ENCODE results near the gene AK5.
"Not testable (repeated sequence)": the region's sequence is repeated elsewhere in the genome, so short reads cannot be mapped to it uniquely, and the experiment has no call there.

Gene AK5

DNA sequence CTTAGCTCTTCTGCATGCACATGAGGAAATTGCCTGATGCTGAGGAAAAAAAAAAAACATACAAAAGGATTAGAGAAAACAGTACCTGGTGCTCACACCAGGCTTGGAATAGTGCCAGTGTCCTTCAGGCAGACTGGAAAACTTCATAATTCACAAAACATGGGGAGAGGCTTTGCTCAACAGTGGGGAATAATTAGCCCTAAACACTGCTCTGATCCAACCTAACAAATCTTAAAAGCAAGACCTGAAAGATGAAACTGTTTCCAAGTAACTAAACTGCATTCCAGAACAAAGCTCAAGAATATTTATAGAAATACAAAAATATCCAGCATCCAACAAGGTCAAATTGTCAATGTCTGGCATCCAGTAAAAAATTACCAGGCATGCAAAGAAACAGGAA, 124.8 kb downstream of the AK5 start:
- peak; percentile 78 for DNase-seq

DNA sequence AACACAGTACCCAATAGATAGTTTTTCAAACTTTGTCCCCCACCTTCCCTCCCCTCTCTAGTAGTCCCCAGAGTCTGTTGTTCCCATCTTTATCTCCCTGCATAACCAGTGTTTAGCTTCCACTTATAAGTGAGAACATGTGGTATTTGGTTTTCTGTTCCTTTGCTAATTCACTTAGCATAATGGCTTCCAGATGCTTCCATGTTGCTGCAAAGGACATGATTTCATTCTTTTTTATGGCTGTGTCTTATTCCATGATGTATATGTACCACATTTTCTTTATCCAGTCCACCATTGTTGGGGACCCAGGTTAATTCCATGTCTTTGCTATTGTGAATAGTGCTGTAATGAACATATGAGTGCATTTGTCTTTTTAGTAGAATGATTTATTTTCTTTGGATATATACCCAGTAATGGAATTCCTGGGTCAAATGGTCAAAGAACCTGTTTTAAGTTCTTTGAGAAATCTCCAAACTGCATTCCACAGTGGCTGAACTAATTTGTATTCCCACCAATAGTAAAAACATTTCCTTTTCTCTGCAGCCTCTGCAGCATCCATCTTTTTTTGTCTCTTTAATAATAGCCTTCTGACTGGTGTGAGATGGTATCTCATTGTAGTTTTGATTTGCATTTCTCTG, 126.0 kb downstream of the AK5 start:
- no peak for DNase-seq

- DNase-seq = not testable (repeated sequence)
Measured at GRCh38 chr1:77408933-77409332, 127.1 kb downstream of the AK5 start.

DNA sequence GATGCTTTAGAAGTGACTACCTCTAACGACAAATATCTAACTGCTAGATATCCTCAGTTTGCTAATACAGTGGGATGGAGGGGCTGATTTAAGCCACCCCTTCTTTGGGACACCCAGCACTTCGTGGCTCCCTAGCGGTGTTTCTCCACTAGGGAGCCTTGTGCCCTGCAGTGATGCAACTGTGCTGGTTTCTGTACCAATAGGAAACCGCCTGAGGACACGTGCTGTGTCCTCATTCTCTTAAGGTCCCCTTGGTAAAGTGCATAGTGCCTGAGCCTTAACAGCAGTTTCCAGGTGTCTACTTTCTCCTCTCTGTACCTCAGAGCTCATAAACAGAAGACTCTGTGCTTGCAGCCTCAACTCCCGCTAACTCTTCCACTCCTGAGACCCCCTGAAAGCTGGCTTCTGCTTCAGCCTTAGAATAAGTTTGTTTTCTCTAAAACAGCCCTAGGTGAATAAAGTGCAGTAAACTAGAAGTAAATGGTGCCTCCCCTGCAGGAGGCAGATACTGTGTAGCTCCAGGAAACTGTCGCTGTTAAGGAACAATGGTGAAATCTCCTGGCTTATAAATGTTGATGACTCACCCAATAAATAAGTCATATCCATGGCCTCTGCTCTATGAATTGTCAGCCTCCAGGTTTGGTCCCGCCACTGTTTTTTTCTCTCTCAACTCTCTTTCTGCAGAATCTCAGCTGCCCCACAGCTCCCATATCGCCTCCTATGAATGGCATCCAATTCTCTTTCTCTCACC, 130.4 kb downstream of the AK5 start:
- no peak for DNase-seq

- no peak for DNase-seq
Measured at GRCh38 chr1:77412820-77413530, 131.2 kb downstream of the AK5 start.

DNA sequence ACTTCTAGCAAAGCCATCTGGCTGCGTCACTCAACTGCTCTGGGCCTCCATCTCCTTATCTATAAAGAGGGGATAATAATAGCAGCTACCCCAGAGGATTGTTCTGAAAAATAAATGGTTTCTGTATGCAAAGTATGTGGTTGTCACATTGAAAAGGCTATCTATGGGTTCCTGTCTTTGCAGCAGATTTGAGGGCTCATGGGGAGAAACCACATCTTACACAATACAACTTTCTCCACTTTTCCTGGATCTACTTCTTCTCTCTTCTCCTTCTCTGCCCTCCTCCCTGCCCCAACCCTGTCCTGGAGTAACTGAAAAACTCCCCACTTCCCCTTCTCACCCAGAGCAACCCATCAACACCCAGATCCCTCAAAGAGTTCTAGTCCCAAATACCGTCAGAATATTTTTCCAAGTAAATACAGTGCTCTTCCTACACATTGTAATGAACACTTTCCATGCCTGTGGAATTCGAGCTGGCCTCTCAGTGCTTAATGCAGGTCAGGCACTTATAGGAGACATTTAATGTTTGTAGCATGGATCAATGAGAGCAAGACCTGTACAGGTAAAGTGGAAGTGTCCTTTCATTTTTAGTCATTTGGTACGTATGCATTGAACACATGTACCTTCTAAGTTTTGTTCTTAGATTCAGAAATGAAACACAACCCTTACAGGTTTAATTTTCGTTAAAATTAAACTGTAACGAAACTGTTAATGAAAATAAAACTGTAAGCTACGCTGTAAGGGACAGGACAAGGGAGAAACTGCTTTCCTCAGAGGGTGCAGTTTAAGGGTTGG, 131.9 kb downstream of the AK5 start:
- DNase-seq = no peak

DNA sequence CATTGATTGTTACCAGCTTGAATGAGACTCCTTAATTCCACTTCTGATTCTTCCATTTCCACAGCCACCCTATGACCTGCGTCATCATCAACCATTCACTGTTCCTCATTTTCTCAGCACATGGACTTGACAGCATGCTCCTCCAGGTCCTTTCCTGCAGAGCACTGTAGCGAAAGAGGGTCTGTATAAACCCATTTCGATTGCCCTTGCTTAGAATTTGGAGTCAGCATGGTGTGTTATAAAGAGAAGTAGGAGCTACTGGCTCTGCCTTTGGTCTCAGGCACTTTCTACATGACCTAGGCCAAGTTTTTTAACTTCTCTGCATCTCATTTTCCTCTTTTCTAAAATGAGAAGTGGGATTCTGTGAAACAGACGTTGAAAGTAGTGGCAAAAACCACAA, 133.8 kb downstream of the AK5 start:
- no peak for DNase-seq

DNA sequence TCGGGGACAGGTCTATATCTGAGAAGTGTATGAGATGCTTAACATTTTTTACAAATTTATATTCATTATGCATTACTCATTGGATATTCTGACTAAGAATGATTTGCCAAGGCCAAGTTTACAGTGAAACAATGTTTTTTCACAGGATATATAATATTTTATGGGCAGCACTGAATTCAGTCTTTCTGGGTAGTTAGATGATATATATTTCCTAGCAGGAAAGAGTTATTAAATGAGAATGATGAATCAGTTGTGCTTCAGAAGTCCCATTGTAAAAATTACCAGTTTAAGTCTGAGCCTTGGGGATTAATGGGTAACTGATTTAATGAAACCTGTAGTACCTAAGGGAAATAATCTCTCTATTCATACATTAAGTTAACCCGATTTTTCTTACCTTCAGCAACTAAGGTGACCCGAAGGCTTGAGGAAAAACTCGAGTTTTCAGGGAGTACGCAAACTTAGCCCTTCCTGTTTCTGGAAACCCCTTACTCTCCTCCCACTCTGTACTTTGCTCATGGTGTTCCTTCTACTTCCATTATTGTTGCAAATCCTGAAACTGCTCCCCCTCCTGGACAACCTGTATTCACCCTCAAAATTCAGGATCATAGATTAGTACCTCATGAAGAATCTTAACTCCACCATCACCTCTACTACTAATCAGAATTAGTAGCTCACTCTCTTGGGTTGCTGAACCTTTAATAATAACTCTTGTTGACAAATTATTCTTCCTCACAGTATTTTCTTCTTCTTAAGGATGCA, 135.1 kb downstream of the AK5 start:
- no peak for DNase-seq

GRCh38 chr1:77418055-77418454, 136.2 kb downstream of the AK5 start:
- not testable (repeated sequence) for DNase-seq

- DNase-seq = no peak
Measured at GRCh38 chr1:77421504-77422233, 139.8 kb downstream of the AK5 start.

GRCh38 chr1:77424236-77424635, 142.4 kb downstream of the AK5 start:
- DNase-seq = no peak

DNA sequence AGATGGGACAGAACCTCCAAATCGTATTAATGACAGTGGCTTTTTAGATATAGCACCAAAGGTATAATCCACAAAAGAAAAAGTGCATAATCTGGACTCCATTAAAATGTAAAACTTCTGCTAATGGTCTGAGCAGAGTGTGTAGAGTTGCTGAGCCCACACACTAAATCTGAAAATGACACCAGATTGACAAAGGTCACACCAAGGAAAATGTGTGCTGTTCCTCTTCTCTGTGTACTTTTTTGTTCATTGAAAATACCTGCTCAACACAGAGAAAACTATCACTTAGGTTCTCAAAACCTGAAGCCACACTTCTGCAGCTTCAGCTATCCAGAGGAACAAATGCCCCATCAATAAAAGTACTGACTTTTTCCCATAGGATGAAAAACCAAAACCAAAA, 146.2 kb downstream of the AK5 start:
- no peak for DNase-seq

DNA sequence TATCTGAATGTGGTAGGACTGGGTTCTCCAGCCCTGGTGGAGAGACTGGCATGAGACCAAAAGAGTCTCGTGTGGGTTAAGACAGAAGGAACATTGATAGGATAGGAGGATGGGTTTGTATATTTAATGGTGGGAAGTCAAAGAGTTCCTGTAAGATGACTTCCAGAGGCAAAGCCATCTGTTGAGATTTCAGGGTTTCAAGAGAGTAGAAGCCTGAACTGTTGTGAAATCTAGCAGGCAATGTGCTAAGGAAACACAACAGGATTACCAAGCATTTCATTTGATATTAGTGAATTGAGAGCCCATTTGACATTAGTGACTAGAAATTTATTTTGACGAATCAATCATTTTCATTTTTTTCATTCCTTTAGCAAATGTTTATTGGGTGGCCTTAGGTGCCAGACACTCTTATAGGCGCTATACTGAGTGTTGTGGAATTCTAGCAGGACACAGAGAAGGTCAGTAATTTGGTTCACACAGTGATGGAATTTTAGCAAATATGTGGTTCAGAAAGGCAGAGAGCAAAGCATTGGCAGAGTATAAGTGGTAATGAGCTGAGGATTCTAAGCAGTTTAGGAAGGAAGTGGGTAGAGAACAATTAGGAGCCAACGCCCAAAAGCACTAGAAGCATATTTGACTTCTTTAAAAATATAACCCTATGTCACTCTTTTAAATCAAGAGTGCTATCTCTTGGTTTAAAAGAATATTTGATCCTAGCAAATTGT, 149.3 kb downstream of the AK5 start:
- no peak for DNase-seq

- no peak for DNase-seq
Measured at GRCh38 chr1:77433934-77434333, 152.1 kb downstream of the AK5 start.

DNA sequence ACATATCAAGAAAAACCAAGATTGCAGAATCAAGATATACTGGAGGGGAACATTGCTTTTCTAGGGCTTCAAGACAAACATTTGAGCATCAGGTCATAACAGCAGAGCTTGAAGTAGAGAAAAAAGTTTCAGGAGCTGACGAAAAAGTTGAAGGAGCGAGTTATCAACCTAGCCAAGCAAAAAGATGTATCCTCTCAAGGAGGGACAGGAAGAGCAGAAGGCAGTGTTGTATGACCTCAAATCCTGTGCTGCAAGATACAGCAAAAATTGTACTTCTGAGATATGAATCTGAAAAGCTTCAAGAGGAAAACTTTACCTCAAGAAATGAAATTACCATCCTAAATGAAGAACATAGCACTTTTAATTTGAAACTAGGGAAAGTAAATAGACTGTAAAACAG, 153.1 kb downstream of the AK5 start:
- no peak for DNase-seq

- DNase-seq = no peak
Measured at GRCh38 chr1:77438236-77438913, 156.6 kb downstream of the AK5 start.

GRCh38 chr1:77446841-77447555, 165.2 kb downstream of the AK5 start:
- no peak for DNase-seq

DNA sequence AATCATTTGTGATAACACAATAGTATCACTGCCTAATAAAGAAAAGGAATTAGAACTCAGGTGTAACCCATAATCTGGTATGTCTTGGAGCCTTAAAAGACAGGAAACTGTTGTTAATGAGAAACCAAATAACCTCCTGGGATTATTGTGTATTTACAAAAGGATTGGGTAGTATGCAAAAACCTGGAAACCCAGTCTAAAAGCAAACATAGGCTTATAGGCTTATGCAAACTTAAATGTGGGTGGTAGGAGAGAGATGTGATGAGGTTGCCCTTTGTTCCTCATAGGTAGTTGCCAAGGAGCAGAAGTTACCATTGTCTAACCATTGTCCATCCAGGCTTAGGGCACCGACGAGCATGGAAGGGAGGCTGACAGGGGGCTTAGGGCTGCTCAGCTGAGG, 165.8 kb downstream of the AK5 start:
- no peak for DNase-seq

GRCh38 chr1:77459881-77460280, 178.1 kb downstream of the AK5 start:
- DNase-seq = no peak

DNA sequence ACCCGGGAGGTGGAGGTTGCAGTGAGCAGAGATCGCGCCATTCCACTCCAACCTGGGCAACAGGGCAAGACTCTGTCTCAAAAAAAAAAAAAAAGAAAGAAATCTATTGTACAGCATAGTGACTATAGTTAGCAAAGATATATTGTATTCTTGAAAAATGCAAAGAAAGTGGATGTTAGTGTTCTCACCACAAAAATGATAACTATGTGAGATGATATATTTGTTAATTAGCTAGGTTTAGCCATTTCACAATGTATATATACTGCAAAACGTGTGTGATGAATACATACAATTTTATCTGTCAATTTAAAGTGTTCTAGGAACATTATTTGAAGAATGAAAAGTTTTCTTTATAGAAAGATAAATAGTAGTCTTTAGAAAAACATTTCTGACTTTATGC, 179.9 kb downstream of the AK5 start:
- DNase-seq = no peak

Measured in COR-L47 (cell line).